Transverse colon (tissue), 4 donors: ENCODE measurements around the gene CD8B2.

Source experiments
- EP300 ChIP-seq: sonication (generic); formaldehyde crosslinking; IDR thresholded peaks from one replicate; pipeline ENCODE4 v1.6.1; 2017; ENCODE audit warnings: antibody characterized with exemption, low read depth
- POLR2A ChIP-seq: fragments of 450-650 bp; IDR thresholded peaks from one replicate; pipeline ENCODE4 v1.6.1; 2016; ENCODE audit warnings: antibody characterized with exemption, mild to moderate bottlenecking, moderate library complexity
- POLR2AphosphoS5 ChIP-seq, 3 donors: sonication (generic); formaldehyde crosslinking; IDR thresholded peaks; one replicate each; pipeline ENCODE4 v1.6.1; 2016; ENCODE audit warnings: antibody characterized with exemption in 3 of 3
- TF ChIP-seq, protein P1 (sequence below), 5 experiments: fragments of 200-600 bp in 3 of 5; fragments of 450-650 bp in 2 of 5; sonication (generic) in 3 of 5; IDR thresholded peaks; 1 replicate in 2 of 5; 2 replicates in 3 of 5; pipeline ENCODE4 v1.5.1; 2016 to 2017; ENCODE audit warnings: antibody characterized with exemption in 5 of 5, inconsistent platforms in 3 of 5, mild to moderate bottlenecking in 2 of 5, moderate library complexity in 1 of 5

DNA sequence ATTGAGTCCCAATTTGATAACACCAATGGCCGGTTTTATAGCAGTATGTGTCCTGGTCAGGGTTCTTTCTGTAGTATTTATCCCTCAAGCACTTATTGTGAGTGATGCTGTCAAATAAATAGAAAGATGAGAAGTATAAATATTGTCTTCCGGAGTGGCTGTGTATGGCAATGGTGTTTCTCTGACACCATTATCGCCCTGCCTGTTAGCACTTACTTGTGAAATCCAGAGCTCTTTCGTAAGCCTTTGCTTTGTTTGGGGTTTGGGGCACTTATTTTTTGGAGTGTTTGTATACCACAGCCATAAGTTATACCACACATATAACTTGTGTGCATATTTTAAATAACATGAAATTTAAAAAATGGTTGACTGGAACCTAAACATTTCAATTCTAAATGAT is 29.3 kb downstream of the CD8B2 start:
- no peak for TF ChIP-seq POLR2A
- TF ChIP-seq, protein P1, sequence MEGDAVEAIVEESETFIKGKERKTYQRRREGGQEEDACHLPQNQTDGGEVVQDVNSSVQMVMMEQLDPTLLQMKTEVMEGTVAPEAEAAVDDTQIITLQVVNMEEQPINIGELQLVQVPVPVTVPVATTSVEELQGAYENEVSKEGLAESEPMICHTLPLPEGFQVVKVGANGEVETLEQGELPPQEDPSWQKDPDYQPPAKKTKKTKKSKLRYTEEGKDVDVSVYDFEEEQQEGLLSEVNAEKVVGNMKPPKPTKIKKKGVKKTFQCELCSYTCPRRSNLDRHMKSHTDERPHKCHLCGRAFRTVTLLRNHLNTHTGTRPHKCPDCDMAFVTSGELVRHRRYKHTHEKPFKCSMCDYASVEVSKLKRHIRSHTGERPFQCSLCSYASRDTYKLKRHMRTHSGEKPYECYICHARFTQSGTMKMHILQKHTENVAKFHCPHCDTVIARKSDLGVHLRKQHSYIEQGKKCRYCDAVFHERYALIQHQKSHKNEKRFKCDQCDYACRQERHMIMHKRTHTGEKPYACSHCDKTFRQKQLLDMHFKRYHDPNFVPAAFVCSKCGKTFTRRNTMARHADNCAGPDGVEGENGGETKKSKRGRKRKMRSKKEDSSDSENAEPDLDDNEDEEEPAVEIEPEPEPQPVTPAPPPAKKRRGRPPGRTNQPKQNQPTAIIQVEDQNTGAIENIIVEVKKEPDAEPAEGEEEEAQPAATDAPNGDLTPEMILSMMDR (IDR thresholded peaks at IDR 0.05): no peak
- no peak for TF ChIP-seq EP300
- no peak for TF ChIP-seq POLR2AphosphoS5 (IDR thresholded peaks at IDR 0.05)
